AML-193 (cell line): ENCODE measurements around the gene TOP1.

ENCODE experiments used
- DNase-seq, 2 experiments: peaks; one replicate each; lab custom pipeline; 2025; lab: John Stamatoyannopoulos, UW

TOP1 gene

DNA sequence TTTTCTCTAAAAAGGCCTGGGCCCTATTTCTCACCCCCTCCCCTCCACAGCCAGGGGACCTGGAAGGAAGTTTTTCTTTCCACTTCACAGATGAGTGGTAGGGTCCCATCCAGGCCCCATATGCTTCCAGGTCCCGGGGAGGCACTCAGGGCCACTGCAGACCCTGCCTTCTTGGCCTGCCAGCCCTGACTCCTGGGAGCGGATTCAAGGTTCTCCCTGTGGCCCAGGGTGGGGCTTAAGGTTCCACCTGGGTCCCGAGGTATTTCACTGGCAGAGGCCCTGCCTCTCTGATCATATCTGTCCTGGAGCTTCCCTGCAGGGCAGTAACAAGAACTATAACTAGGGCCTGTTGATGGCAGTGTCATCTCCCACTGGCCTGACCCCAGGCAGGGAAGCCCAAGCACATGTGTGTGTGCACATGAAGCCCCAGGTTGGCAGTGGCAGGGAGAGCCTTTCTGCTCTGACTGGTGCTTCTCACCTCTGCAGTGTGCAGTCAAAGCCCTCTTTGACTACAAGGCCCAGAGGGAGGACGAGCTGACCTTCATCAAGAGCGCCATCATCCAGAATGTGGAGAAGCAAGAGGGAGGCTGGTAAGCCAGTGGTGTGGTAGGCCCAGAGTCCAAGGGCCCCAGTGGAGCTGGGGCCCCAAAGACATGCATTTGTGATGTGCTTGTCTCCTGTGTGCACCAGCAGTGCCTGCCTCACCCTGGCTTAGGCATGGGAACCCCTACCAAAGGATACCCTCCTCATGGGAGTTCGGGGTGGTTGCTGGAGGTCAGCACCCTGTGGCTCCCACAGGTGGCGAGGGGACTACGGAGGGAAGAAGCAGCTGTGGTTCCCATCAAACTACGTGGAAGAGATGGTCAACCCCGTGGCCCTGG, 139.9 kb downstream of the TOP1 start:
- no peak for DNase-seq

GRCh38 chr20:41169162-41169690, 140.6 kb downstream of the TOP1 start:
- DNase-seq, result no peak

DNA sequence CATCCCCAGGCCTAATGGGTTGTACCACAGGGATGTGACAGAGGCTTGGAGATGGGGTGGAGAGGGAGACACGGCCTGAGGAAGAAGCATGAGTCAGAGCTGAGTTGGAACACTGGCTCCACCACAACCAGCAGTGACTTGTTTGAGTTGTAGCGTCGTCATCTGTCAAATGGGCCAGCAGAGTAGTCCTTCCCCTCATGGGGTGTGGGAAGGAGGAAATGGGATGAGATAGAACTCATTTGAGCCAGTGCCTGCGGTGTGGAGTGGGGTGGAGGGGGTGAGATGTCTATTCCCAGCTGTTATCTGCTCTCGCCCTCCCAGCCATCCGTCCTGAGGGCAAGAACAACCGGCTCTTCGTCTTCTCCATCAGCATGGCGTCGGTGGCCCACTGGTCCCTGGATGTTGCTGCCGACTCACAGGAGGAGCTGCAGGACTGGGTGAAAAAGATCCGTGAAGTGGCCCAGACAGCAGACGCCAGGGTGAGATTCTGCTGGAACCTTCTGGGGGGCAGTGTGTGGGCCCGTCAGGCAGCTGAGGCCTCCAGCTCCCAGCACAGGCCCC, 141.2 kb downstream of the TOP1 start:
- DNase-seq, result no peak

GRCh38 chr20:41170386-41171105, 141.9 kb downstream of the TOP1 start:
- DNase-seq, result no peak

DNA sequence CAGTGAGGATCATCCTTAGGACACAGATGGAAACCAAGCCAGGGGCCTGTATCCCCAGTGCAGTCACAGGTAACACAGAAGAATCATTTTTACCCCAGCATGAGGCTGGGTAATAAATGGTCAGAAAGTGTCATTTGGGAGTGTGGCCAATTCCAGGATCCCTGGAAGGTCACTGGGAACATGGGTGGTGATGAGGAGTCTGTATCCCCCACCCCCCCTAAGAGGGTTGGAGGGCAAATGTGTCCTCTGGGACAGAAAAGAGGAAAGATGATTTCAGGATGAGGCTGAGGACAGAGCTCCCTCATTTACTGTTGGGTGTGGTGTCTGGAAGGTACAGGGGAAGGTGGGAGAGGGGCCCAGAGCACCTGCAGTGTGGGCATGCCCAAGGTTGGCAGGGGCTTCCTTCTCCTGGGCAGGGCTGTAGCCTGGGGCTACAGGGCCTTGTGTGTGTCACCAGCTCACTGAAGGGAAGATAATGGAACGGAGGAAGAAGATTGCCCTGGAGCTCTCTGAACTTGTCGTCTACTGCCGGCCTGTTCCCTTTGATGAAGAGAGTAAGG, 143.2 kb downstream of the TOP1 start:
- no peak for DNase-seq

GRCh38 chr20:41172296-41173140, 143.9 kb downstream of the TOP1 start:
- no peak for DNase-seq

GRCh38 chr20:41173161-41173721, 144.6 kb downstream of the TOP1 start:
- DNase-seq, result peak; percentile 30 to 34

- no peak for DNase-seq
Measured at GRCh38 chr20:41173791-41174341, 145.2 kb downstream of the TOP1 start.
